HUDEP-2 (cell line): ENCODE results near the gene PPIF.
"Not testable (repeated sequence)": the region's sequence is repeated elsewhere in the genome, so short reads cannot be mapped to it uniquely, and the experiment has no call there.

Source experiments
- DNase-seq, 76 experiments: peaks; one replicate each; lab custom pipeline; 2025; ENCODE audit not compliant: unreplicated experiment in 76 of 76; lab: John Stamatoyannopoulos, UW

The PPIF gene

DNA sequence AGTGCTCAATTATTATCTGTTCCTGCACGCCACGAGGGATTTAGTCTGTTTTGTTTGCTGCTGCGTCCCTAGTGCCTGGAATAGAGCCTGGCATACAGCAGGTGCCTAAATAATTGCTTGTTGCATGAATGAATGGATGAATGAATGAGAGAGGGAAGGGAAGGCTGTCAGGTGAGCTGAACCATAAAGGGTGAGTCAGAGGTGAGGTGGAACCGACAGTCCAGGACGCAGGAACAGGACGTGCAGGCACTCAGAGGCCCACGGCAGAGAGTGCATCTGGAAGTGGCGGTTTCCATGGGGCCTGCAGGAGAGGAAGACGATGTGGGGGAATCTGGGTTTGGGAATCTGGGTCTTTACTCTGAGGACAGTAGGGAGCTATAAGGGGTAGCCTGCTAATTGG is 17.7 kb upstream of the PPIF start:
- no peak for DNase-seq

- DNase-seq, result no peak
These were observed 16.0 kb upstream of the PPIF start for GRCh38 chr10:79331226-79331625.

GRCh38 chr10:79331709-79332108 is 15.6 kb upstream of the PPIF start:
- DNase-seq, result peak in 1 of 76 experiments; percentile 4

DNA sequence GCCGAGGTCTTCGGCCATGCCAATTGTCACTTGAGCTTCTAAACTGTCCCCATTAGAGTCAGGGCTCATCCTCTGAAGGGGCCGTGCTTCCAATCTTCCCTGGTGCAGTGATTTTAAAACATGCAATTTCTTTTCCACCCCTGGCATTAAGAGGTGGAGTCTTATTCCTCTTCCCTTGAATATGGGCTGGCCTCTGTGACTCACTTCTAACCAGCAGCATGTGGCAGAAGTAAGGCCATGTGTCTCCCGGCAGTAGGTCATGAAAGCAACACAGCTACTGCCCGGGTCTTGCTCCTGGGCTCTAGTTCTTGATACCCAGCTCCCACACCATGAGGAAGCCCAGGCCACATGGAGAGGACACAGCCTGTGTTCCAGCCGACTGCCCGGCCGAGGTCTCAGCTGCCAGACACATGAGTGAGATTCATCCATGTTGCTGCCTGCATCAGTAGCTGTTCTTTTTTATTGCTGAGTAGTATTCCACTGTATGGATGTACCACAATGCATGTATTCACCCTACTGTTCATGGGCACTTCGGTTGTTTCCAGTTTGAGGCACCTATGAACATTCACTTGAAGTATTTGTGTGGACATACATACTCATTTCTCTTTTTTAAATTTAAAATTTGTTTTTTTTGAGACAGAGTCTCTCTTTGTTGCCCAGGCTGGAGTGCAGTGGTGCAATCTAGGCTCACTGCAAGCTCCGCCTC is 14.5 kb upstream of the PPIF start:
- not testable (repeated sequence) for DNase-seq

- no peak for DNase-seq
These were observed 13.8 kb upstream of the PPIF start for GRCh38 chr10:79333513-79333912.

DNA sequence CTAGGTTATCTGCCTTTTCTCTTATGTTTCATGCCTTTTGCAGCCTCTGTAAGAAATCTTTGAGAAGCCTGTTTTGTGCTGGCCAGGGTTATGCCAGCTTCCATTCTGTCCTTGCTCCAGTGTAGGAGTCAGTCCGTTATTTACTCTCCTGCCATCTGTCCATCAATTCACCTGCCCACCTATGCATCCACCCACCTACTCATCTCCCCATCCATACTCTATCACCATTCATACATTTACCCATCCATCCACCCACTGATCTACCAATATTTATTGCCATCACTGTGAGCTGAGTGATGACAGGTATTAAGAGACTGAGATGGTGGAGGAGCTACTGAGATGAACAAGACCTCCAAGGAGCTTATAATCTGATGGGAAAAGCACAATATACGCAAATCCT is 12.7 kb upstream of the PPIF start:
- no peak for DNase-seq

GRCh38 chr10:79335094-79335469 is 12.2 kb upstream of the PPIF start:
- DNase-seq, result no peak

GRCh38 chr10:79335470-79336235 is 11.6 kb upstream of the PPIF start:
- no peak for DNase-seq

GRCh38 chr10:79336276-79336675 is 11.0 kb upstream of the PPIF start:
- no peak for DNase-seq

- DNase-seq, result no peak
These were observed 10.5 kb upstream of the PPIF start for GRCh38 chr10:79336739-79337138.

GRCh38 chr10:79337783-79338469 is 9.3 kb upstream of the PPIF start:
- not testable (repeated sequence) for DNase-seq

DNA sequence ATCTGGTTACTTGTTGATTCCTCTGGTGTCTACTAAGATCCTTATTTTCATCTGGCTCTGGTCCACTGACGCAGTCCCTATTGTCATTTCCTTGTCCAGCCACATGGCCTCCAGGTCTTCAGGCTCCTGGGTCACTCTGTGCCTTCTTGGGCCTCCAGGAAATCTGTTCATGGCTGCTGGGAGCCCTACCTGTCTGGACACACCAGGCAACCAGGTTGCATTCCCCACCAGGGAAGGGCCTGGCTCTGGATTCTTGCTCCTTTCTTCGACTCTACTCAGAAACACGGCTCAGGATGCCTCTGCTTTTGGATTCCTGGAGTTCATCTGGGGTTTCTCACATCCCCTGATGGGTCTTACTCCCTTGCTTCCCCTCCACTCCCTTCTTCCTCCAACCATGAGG is 8.0 kb upstream of the PPIF start:
- DNase-seq, result no peak

- no peak for DNase-seq
These were observed 6.5 kb upstream of the PPIF start for GRCh38 chr10:79340646-79341244.

DNA sequence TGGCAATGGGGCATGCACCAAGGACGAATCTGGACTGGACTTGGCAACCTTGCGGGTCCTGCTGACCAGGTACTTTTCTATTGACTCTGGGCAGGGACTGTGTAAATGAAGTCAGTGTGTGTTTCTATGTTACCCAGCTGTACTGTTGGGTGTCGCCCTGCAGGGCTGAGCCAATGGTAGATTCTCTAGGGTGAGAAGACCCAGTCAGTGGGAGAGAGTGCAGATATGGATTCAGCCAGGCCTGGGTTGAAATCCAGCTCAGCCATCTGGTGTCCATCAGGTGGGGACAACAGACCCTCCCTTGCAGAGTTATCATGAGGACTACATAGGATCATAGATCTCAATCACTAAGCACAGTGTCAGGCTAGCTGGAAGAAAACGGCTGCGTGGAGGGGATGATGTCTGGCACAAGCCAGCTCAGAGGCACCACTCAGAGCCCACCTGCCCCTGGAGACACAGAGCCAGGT is 4.9 kb upstream of the PPIF start:
- DNase-seq, result no peak

DNA sequence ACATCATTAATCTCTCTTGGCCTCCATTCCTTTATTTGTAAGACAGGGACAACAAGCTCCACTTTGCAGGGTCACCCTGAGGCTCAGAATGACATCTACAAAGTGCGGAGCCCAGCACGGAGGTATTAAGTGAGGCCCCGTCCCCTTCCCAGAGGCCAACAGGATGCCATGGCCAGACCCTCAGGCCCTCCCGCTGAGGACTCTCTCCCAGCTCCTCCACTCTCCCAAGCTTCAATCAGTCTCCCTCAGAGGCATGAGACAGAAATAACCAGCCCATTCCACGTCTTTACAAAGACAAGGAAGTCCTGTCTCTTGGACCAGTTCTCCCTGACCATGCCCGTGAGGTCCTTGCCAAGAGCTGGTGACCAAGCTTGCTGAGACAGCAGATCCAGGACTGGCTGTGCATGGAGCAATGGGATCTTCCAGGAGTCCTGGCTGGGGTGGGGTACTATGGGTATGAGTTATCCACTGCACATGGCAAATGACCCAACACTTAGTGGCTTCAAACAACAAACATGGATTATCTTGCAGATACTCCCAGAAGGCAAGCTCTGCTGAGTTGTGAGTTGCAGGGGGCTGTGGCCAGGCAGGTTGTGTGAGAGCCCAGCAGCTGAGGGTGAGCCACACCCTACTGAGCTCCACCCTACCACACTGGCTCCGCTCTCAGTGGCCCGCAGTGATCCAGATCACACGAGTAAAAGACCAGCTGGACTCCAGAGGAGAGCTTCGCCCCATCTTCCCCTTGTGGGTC is 4.3 kb upstream of the PPIF start:
- peak in 2 of 76 experiments; percentile 5 to 7 for DNase-seq

DNA sequence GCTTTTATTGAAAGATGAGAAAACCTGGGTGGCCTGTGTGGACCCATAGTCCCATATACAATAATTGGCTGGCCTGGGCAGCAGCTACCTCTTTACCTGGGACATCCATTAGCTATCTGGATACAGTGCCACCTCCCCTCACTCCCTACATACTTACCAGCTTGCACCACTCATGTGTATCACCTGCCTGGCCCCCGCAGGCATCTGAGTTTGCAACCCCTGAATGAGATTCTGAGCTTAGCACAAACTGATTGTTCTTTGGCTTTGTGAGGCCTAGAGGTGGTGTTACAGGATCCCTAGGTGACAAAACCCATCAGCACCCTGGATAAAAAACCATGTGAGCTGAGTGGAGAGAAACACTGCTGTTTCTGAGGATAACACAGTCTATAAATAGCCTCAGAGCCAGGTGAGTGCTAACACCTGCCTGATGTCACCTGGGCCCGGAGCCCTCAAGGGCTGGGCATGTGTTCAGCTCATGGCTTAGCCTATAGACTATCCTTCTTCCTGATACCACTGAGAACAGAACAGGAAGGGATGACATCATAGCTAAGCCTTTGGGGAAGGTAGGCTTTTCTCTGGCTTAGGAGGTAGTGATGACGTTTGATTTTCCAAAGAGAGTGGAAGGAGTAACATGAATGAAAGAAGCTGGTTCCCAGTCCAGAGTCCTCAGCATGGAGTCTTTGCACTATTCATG is 2.6 kb upstream of the PPIF start:
- no peak for DNase-seq

DNA sequence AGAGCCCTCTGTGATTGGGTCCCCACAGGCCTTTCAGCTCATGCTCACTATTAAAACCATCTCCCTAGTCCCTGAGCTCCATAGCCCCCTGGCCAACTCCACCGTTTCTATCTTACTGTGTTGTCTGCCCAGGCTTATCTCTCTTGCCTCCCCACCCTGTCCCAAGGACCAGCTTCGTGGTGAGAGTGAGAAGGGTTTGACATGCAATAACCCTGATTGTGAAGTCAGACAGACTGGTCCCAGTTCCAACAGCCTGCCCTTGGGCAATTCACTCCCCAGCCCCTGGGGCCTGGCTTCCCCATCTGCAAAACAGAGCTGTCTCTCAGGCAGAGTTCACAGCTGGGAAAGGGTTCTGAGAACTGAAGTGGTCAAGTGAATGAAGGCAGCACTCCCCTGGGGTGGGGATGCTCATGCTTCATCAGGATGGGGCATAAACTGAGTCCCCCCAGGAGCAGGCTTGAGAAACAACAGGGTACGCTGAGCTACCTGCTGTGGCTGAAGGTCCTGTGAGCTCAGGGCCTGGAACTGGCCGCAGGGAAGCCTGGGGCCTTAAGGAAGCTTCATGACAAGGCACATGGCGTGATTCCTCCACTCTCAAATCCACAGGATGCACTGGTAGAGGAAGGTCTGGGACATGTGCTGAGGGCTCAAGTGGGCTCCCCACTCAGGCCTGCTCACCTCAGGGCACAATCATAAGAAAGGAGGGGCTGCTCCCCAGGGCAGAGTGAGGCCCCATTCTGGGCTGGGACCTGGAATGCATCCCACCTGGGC is 1.8 kb upstream of the PPIF start:
- DNase-seq, result peak in 34 of 76 experiments; percentile 2 to 57 (median 25)

- DNase-seq, result no peak
These were observed 1.3 kb upstream of the PPIF start for GRCh38 chr10:79346012-79346340.
